GM18508 (cell line): ENCODE measurements around the gene LAMA5.

ENCODE experiments used
- ATAC-seq: cut with Tn5 transposase; IDR thresholded peaks from one replicate; pipeline ENCODE4 v1.9.1; 2021; ENCODE audit warnings: moderate number of reproducible peaks; ENCODE audit not compliant: insufficient read depth, unreplicated experiment

LAMA5 gene

GRCh38 chr20:62360854-62361798, 6.0 kb downstream of the LAMA5 start:
- ATAC-seq, result no peak

GRCh38 chr20:62359491-62360121, 7.5 kb downstream of the LAMA5 start:
- ATAC-seq, result no peak

- ATAC-seq, result no peak
Measured at GRCh38 chr20:62359043-62359490, 8.0 kb downstream of the LAMA5 start.

GRCh38 chr20:62358171-62359042, 8.7 kb downstream of the LAMA5 start:
- no peak for ATAC-seq

GRCh38 chr20:62357681-62358080, 9.4 kb downstream of the LAMA5 start:
- no peak for ATAC-seq

- no peak for ATAC-seq
Measured at GRCh38 chr20:62357187-62357667, 9.9 kb downstream of the LAMA5 start.

GRCh38 chr20:62356589-62357186, 10.4 kb downstream of the LAMA5 start:
- ATAC-seq, result no peak

- ATAC-seq, result no peak
Measured at GRCh38 chr20:62355878-62356588, 11.1 kb downstream of the LAMA5 start.

GRCh38 chr20:62355516-62355877, 11.6 kb downstream of the LAMA5 start:
- ATAC-seq, result no peak

- no peak for ATAC-seq
Measured at GRCh38 chr20:62354811-62355341, 12.2 kb downstream of the LAMA5 start.

- no peak for ATAC-seq
Measured at GRCh38 chr20:62354031-62354808, 12.9 kb downstream of the LAMA5 start.

- ATAC-seq, result no peak
Measured at GRCh38 chr20:62353289-62354030, 13.7 kb downstream of the LAMA5 start.

- ATAC-seq, result no peak
Measured at GRCh38 chr20:62352402-62353288, 14.5 kb downstream of the LAMA5 start.

- no peak for ATAC-seq
Measured at GRCh38 chr20:62351469-62352401, 15.4 kb downstream of the LAMA5 start.

GRCh38 chr20:62350629-62351422, 16.3 kb downstream of the LAMA5 start:
- ATAC-seq, result no peak
